Peyer's patch (tissue), 4 donors: ENCODE results near the gene CNN2. TPM values are rescaled to one million over a fixed set of nuclear protein-coding genes. Genes with fewer than 3 reads are reported as not detected.

Experiments
- DNase-seq, 3 donors: peaks; one replicate each; pipeline ENCODE4 v3.0.0-alpha.2; 2017 to 2019
- H3K27ac ChIP-seq, 4 donors: fragments of 200-600 bp; sonication (generic); one replicate each; pipeline ENCODE4 v1.5.1; 2016 to 2019
- H3K27me3 ChIP-seq, 2 donors: fragments of 200-600 bp; sonication (generic); one replicate each; pipeline ENCODE4 v1.5.1; 2019
- H3K36me3 ChIP-seq, 3 donors: fragments of 200-600 bp; sonication (generic); one replicate each; pipeline ENCODE4 v1.5.1; 2016 to 2019
- H3K4me1 ChIP-seq, 4 donors: fragments of 200-600 bp; sonication (generic); one replicate each; pipeline ENCODE4 v1.5.1; 2016 to 2019
- H3K4me3 ChIP-seq, 4 donors: fragments of 200-600 bp; sonication (generic); 1 replicate in 3 of 4; 2 replicates in 1 of 4; pipeline ENCODE4 v1.5.1; 2016 to 2019; ENCODE audit warnings: mild to moderate bottlenecking in 1 of 4
- H3K9me3 ChIP-seq, 4 donors: fragments of 200-600 bp; sonication (generic); one replicate each; pipeline ENCODE4 v1.5.1; 2016 to 2019; ENCODE audit warnings: mild to moderate bottlenecking in 1 of 4
- CTCF ChIP-seq, 6 experiments: fragments of 450-650 bp in 4 of 6; fragments of 200-600 bp in 2 of 6; sonication (generic) in 1 of 6; IDR thresholded peaks; one replicate each; pipeline ENCODE4 v1.5.1; 2017 to 2019; ENCODE audit warnings: antibody characterized with exemption in 6 of 6, mild to moderate bottlenecking in 3 of 6, moderate library complexity in 1 of 6
- POLR2A ChIP-seq, 2 donors: fragments of 450-650 bp; IDR thresholded peaks; one replicate each; pipeline ENCODE4 v1.5.1; 2017; ENCODE audit warnings: antibody characterized with exemption in 2 of 2, mild to moderate bottlenecking in 2 of 2, moderate library complexity in 2 of 2
- total RNA-seq, 4 donors: library from RNA; depleted of rRNA; stranded (reverse); fragments of >200 nt; gene quantifications; one replicate each; pipeline ENCODE4 v1.1.0, GENCODE V29; 2016

Gene CNN2
- total RNA-seq, 4 donors from 2014 or later, result 20.6 to 47.0 (median 22.6) TPM

- Histone ChIP-seq H3K4me3 (peak overlapping the region; percentile 13 to 40 (median 22)), H3K9me3 (no peaks in the 10 kb centered on the region), H3K27ac (peak overlapping the region; percentile 37 to 90 (median 48)), H3K4me1 (peaks cover 0 to 62% (median 46%) of the 10 kb centered on the region in 4 donors), H3K27me3 (no peaks in the 10 kb centered on the region), H3K36me3 (peaks cover 0 to 16% (median 0%) of the 10 kb centered on the region in 3 donors)
- peak; percentile 84 to 97 (median 96) for DNase-seq
- TF ChIP-seq CTCF (IDR thresholded peaks at IDR 0.05) (no peak), POLR2A (IDR thresholded peaks at IDR 0.05) (peak in 1 of 2 donors; percentile 20)
Observed at GRCh38 chr19:1076951-1077350, 50.5 kb downstream of the CNN2 start.

GRCh38 chr19:1079566-1080111 is 53.2 kb downstream of the CNN2 start:
- H3K36me3 ChIP-seq, result peaks cover 0 to 21% (median 0%) of the 10 kb centered on the region in 3 donors
- no peak overlapping the region for H3K4me3 ChIP-seq
- H3K27ac ChIP-seq, result peak overlapping the region in 1 of 4 donors; percentile 90
- no peaks in the 10 kb centered on the region for H3K9me3 ChIP-seq
- no peaks in the 10 kb centered on the region for H3K27me3 ChIP-seq
- H3K4me1 ChIP-seq, result peaks cover 0 to 72% (median 38%) of the 10 kb centered on the region in 4 donors
- DNase-seq, result peak; percentile 45 to 79 (median 50)
- no peak for TF ChIP-seq POLR2A (IDR thresholded peaks at IDR 0.05)
- no peak for TF ChIP-seq CTCF (IDR thresholded peaks at IDR 0.05)

- TF ChIP-seq CTCF (IDR thresholded peaks at IDR 0.05), result no peak
- no peak for TF ChIP-seq POLR2A (IDR thresholded peaks at IDR 0.05)
- H3K4me1 ChIP-seq, result peaks cover 0 to 65% (median 30%) of the 10 kb centered on the region in 4 donors
- peak in 1 of 3 donors; percentile 34 for DNase-seq
Observed at GRCh38 chr19:1080360-1081161, 54.2 kb downstream of the CNN2 start.

GRCh38 chr19:1081301-1082164 is 55.1 kb downstream of the CNN2 start:
- H3K27me3 ChIP-seq, result no peaks in the 10 kb centered on the region
- H3K27ac ChIP-seq, result peak overlapping the region; percentile 55 to 87 (median 61)
- DNase-seq, result no peak
- H3K9me3 ChIP-seq, result no peaks in the 10 kb centered on the region
- H3K4me3 ChIP-seq, result peak overlapping the region in 2 of 4 donors; percentile 33 to 35
- H3K4me1 ChIP-seq, result peaks cover 0 to 57% (median 24%) of the 10 kb centered on the region in 4 donors
- no peak for TF ChIP-seq POLR2A (IDR thresholded peaks at IDR 0.05)
- TF ChIP-seq CTCF (IDR thresholded peaks at IDR 0.05), result no peak
- H3K36me3 ChIP-seq, result peaks cover 0 to 31% (median 0%) of the 10 kb centered on the region in 3 donors

More at GRCh38 chr19:1080360-1081161, 54.2 kb downstream of the CNN2 start:
- Histone ChIP-seq H3K4me3 (no peak overlapping the region), H3K36me3 (peaks cover 0 to 22% (median 0%) of the 10 kb centered on the region in 3 donors), H3K27ac (no peak overlapping the region), H3K27me3 (no peaks in the 10 kb centered on the region), H3K9me3 (no peaks in the 10 kb centered on the region)
